HG03196 (cell line): ENCODE measurements around the gene RAB3GAP1.
"Not testable (repeated sequence)": the region's sequence is repeated elsewhere in the genome, so short reads cannot be mapped to it uniquely, and the experiment has no call there.

Experiments
- ATAC-seq: cut with Tn5 transposase; IDR thresholded peaks from one replicate; pipeline ENCODE4 v1.9.1; 2021; ENCODE audit not compliant: unreplicated experiment

The RAB3GAP1 gene

GRCh38 chr2:135052042-135052876 lies at the start of gene RAB3GAP1:
Gene RAB3GAP1, plus strand, starts transcription at chr2:135052292. Its CDS starts 16 bp downstream, at chr2:135052308.
- ATAC-seq: peak; percentile 83

GRCh38 chr2:135002836-135003235 lies 49.3 kb upstream of the RAB3GAP1 start:
- ATAC-seq: no peak

- no peak for ATAC-seq
Measured at GRCh38 chr2:135004005-135004746, 47.9 kb upstream of the RAB3GAP1 start.

- no peak for ATAC-seq
Measured at GRCh38 chr2:135005753-135006152, 46.3 kb upstream of the RAB3GAP1 start.

GRCh38 chr2:135009339-135009738 lies 42.8 kb upstream of the RAB3GAP1 start:
- no peak for ATAC-seq

GRCh38 chr2:135010200-135010942 lies 41.7 kb upstream of the RAB3GAP1 start:
- ATAC-seq: no peak

- ATAC-seq: no peak
Measured at GRCh38 chr2:135011633-135012032, 40.5 kb upstream of the RAB3GAP1 start.

GRCh38 chr2:135021618-135022017 lies 30.5 kb upstream of the RAB3GAP1 start:
- ATAC-seq: no peak

- no peak for ATAC-seq
Measured at GRCh38 chr2:135022952-135023880, 28.9 kb upstream of the RAB3GAP1 start.

GRCh38 chr2:135023886-135024485 lies 28.1 kb upstream of the RAB3GAP1 start:
- no peak for ATAC-seq

- ATAC-seq: no peak
Measured at GRCh38 chr2:135029481-135030134, 22.5 kb upstream of the RAB3GAP1 start.

GRCh38 chr2:135030826-135031225 lies 21.3 kb upstream of the RAB3GAP1 start:
- ATAC-seq: no peak

GRCh38 chr2:135033216-135033615 lies 18.9 kb upstream of the RAB3GAP1 start:
- ATAC-seq: not testable (repeated sequence)

- ATAC-seq: no peak
Measured at GRCh38 chr2:135037831-135038230, 14.3 kb upstream of the RAB3GAP1 start.

GRCh38 chr2:135043345-135043744 lies 8.7 kb upstream of the RAB3GAP1 start:
- ATAC-seq: no peak

GRCh38 chr2:135047300-135047699 lies 4.8 kb upstream of the RAB3GAP1 start, which contains the start of gene MAP3K19:
Gene MAP3K19, minus strand, starts transcription at chr2:135047447. Its CDS starts 22,800 bp downstream, at chr2:135024647.
- no peak for ATAC-seq

GRCh38 chr2:135048122-135048521 lies 4.0 kb upstream of the RAB3GAP1 start:
- ATAC-seq: no peak

- no peak for ATAC-seq
Measured at GRCh38 chr2:135050132-135050531, 2.0 kb upstream of the RAB3GAP1 start.

- ATAC-seq: no peak
Measured at GRCh38 chr2:135050684-135051083, 1.4 kb upstream of the RAB3GAP1 start.
